SJSA1 (cell line): ENCODE measurements around the gene PMEPA1. TPM values are rescaled to one million over a fixed set of nuclear protein-coding genes. Genes with fewer than 3 reads are reported as not detected.

Experiments
- DNase-seq, 2 experiments: peaks; one replicate each; pipeline ENCODE4 v3.0.0-alpha.2; 2015 to 2020; ENCODE audit warnings: low spot score in 2 of 2, low read depth in 1 of 2
- H3K27ac ChIP-seq: fragments of 250-450 bp; sonication (Bioruptor Pico); 2 replicates; pipeline ENCODE4 v1.5.1; 2020; ENCODE audit warnings: mild to moderate bottlenecking, moderate library complexity
- H3K27me3 ChIP-seq: fragments of 250-450 bp; sonication (Bioruptor Pico); replicated peaks from 2 replicates; pipeline ENCODE4 v1.5.1; 2020; ENCODE audit warnings: mild to moderate bottlenecking, moderate library complexity
- H3K36me3 ChIP-seq: fragments of 250-450 bp; sonication (Bioruptor Pico); 2 replicates; pipeline ENCODE4 v1.5.1; 2020; ENCODE audit warnings: mild to moderate bottlenecking
- H3K4me1 ChIP-seq: fragments of 250-450 bp; sonication (Bioruptor Pico); replicated peaks from 2 replicates; pipeline ENCODE4 v1.6.1; 2021; ENCODE audit warnings: mild to moderate bottlenecking
- H3K4me3 ChIP-seq: fragments of 250-450 bp; sonication (Bioruptor Pico); 2 replicates; pipeline ENCODE4 v1.5.1; 2020; ENCODE audit warnings: mild to moderate bottlenecking
- H3K9me3 ChIP-seq: fragments of 250-450 bp; sonication (Bioruptor Pico); replicated peaks from 2 replicates; pipeline ENCODE4 v1.5.1; 2020; ENCODE audit warnings: mild to moderate bottlenecking
- total RNA-seq: library from RNA; depleted of rRNA; stranded (reverse); fragments of >200 nt; shearing (Covaris generic); gene quantifications from 2 replicates; pipeline ENCODE4 v1.2.3, GENCODE V29; 2014; rRNA removed

The PMEPA1 gene, protein sequence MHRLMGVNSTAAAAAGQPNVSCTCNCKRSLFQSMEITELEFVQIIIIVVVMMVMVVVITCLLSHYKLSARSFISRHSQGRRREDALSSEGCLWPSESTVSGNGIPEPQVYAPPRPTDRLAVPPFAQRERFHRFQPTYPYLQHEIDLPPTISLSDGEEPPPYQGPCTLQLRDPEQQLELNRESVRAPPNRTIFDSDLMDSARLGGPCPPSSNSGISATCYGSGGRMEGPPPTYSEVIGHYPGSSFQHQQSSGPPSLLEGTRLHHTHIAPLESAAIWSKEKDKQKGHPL
- total RNA-seq, result 4.9 and 13.9 TPM in 2 replicates

GRCh38 chr20:57709823-57710799 is at the start of gene PMEPA1:
PMEPA1 (minus strand) TSS chr20:57710015; CDS start chr20:57709582, 433 bp downstream.
- Histone ChIP-seq H3K4me3 (peak within 1 kb of the TSS; percentile 83), H3K27me3 (no peaks in the 10 kb centered on the region), H3K9me3 (no peaks in the 10 kb centered on the region), H3K4me1 (peaks cover 30% of the 10 kb centered on the region), H3K27ac (peak within 1 kb of the TSS; percentile 80), H3K36me3 (no peaks in the 10 kb centered on the region)
- DNase-seq, result peak; percentile 96 to 97

DNA sequence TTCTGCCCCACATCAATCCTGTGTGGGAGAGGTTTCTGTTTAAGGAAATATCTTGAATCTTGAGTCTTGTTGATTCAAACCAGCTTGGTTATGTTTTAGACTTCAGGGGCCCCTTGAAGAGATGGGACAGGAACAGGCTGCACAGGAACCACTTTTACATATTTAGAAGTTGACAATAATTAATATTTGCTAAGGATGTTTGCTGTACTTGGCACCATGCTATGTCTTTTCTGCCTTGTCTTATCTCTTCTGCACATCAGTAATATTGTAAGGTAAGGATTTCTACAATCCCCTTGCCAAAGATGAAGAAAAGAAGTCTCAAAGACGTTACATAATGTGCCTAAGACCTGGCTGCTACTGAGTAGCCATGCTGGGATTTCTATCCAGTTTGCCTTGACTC is 48.0 kb upstream of the PMEPA1 start:
- H3K9me3 ChIP-seq, result no peaks in the 10 kb centered on the region

GRCh38 chr20:57756921-57757320 is 47.1 kb upstream of the PMEPA1 start:
- 0 out of 2 replicates have a peak, but pooled peaks cover 5% of the 10 kb centered on the region for H3K27me3 ChIP-seq
- DNase-seq, result no peak
- H3K9me3 ChIP-seq, result no peaks in the 10 kb centered on the region
- no peaks in the 10 kb centered on the region for H3K4me1 ChIP-seq
- no peaks in the 10 kb centered on the region for H3K36me3 ChIP-seq
- no peak overlapping the region for H3K27ac ChIP-seq
- no peak overlapping the region for H3K4me3 ChIP-seq

More for the DNA sequence above, 48.0 kb upstream of the PMEPA1 start:
- H3K4me3 ChIP-seq, result no peak overlapping the region
- no peaks in the 10 kb centered on the region for H3K4me1 ChIP-seq
- DNase-seq, result no peak
- no peak overlapping the region for H3K27ac ChIP-seq
- H3K36me3 ChIP-seq, result no peaks in the 10 kb centered on the region
- 0 out of 2 replicates have a peak, but pooled peaks cover 5% of the 10 kb centered on the region for H3K27me3 ChIP-seq

- no peak for DNase-seq
- H3K4me3 ChIP-seq, result no peak overlapping the region
- no peak overlapping the region for H3K27ac ChIP-seq
- H3K4me1 ChIP-seq, result no peaks in the 10 kb centered on the region
- no peaks in the 10 kb centered on the region; the same call in 1 of the 2 replicates for H3K9me3 ChIP-seq
- 0 out of 2 replicates have a peak, but pooled peaks cover 5% of the 10 kb centered on the region for H3K27me3 ChIP-seq
- H3K36me3 ChIP-seq, result no peaks in the 10 kb centered on the region
Measured at GRCh38 chr20:57756213-57756612, 46.4 kb upstream of the PMEPA1 start.

DNA sequence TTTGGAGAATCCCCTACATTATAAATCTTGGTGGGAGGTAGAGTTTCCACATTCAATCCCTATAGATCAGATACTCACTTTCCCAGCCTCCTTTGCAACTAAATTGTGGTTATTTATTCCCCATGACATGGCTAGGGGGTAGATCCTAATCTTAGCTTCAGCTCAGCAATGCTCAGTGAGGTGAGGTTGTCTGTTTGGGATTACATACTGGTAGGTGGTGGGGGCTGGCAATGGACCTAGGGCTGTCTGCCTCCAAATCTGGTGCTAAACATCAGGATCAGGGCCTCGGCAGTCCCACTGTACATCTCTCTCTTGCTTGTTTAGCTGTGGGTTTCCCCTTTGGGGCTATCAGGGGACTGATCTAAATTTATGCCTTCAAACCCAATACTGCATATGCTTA is 45.8 kb upstream of the PMEPA1 start:
- 0 out of 2 replicates have a peak, but pooled peaks cover 5% of the 10 kb centered on the region for H3K27me3 ChIP-seq
- H3K27ac ChIP-seq, result no peak overlapping the region
- no peak for DNase-seq
- H3K4me3 ChIP-seq, result no peak overlapping the region
- H3K36me3 ChIP-seq, result no peaks in the 10 kb centered on the region
- no peaks in the 10 kb centered on the region for H3K4me1 ChIP-seq
- no peaks in the 10 kb centered on the region; the same call in 1 of the 2 replicates for H3K9me3 ChIP-seq

DNA sequence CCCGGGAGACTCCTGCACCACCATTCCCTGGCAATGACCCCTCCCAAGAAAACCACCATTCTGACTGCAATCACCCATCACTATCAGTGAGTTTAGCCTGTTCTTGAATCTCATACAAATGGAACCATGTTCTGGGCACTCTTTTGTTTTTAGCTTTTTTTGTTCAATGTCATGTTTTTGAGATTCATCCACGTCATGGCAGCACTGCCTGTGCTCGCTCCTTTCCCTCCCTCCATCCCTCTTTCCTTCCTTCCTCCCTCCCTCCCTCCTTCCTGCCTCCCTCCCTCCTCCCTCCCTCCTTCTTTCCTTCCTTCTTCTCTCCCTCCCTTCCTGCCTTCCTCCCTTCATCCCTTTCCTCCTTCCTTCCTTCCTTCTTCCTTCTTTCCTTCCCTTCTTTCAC is 44.4 kb upstream of the PMEPA1 start:
- no peak overlapping the region for H3K27ac ChIP-seq
- H3K9me3 ChIP-seq, result no peaks in the 10 kb centered on the region; the same call in 1 of the 2 replicates
- H3K36me3 ChIP-seq, result no peaks in the 10 kb centered on the region
- H3K4me3 ChIP-seq, result no peak overlapping the region
- 0 out of 2 replicates have a peak, but pooled peaks cover 5% of the 10 kb centered on the region for H3K27me3 ChIP-seq
- no peak for DNase-seq
- peaks cover 3% of the 10 kb centered on the region for H3K4me1 ChIP-seq

DNA sequence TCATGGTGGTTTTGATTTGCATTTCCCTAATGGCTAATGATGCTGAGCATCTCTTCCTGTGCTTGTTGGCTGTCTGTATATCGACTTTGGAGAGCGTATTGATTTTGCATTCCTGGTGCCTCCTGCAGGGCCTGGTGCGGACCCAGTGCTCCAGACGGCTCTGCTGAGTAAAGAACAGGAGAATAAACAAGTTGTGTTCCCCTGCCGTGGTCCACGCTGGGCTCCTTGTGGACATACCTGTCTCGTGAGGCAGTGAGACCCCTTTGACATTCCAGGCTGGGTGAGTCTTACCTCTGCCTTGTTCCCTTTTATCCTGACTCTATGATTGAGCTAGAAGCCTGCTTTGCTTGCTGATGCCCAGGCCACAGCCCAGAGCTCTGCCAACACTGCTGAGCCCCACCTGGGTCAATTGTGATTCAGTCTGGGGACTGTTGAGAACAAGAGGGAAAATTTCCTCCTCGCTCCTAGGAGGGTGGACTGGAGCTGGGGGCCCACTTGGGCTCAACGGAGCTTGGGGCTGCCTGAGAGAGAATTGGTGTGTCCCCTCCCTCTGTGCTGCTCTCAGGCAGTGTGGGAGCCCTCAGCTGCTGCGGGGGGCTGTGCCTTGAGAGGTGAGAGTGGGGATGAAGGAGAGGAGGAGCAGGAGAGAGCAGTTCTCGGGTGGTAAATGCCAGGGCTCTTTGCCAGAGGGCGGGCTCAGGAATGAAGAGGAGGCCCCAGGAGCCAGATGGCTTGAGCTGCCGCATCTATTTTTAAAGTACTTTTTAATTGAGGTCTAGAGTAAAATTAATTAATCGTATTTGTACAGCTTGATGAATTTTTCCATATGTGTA is 43.7 kb upstream of the PMEPA1 start:
- Histone ChIP-seq H3K27ac (no peak overlapping the region), H3K4me1 (peaks cover 9% of the 10 kb centered on the region), H3K9me3 (no peaks in the 10 kb centered on the region; the same call in 1 of the 2 replicates), H3K36me3 (no peaks in the 10 kb centered on the region), H3K27me3 (0 out of 2 replicates have a peak, but pooled peaks cover 5% of the 10 kb centered on the region), H3K4me3 (no peak overlapping the region)
- DNase-seq, result no peak

DNA sequence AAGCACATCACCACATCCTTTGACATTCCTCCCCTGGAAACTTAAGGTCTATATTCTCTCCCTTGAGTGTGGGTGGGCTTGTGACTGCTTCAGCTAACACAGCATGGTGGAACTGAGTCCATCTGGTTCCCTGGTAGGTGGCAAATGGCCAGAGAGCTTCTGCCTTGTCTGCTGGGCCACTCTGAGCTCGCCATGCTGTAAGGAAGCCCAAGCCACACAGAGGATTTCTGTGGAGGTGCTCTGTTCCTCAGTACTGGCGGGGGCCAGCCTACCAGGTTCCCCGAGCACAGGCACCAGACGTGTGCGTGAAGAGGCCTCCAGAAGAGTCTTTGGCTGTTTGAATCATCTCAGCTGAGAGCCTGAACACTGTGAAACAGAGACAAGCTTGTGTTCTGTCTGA is 41.6 kb upstream of the PMEPA1 start:
- Histone ChIP-seq H3K9me3 (no peaks in the 10 kb centered on the region; the same call in 1 of the 2 replicates), H3K27ac (no peak overlapping the region), H3K36me3 (no peaks in the 10 kb centered on the region), H3K4me1 (peaks cover 20% of the 10 kb centered on the region), H3K27me3 (no peaks in the 10 kb centered on the region), H3K4me3 (no peak overlapping the region)
- DNase-seq, result no peak

DNA sequence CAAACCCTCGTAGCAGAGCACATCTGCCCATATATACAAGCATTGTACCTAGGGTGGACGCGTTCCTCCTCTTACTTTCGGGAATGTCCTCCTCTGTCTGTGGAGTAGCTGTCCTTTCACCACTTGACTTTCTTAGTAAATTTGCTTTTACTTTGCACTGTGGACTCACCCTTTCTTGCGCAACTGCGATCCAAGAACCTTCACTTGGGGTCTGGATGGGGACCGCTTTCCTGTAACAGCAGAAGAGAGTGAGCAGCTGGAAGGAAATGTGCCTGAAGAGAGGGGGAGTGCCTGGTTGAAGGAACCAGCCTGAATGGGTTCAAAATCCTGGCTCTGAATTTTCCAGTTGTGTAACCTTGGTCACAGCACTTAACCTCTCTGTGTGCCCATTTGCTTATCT is 40.1 kb upstream of the PMEPA1 start:
- DNase-seq, result no peak
- H3K27me3 ChIP-seq, result no peaks in the 10 kb centered on the region
- no peaks in the 10 kb centered on the region for H3K36me3 ChIP-seq

DNA sequence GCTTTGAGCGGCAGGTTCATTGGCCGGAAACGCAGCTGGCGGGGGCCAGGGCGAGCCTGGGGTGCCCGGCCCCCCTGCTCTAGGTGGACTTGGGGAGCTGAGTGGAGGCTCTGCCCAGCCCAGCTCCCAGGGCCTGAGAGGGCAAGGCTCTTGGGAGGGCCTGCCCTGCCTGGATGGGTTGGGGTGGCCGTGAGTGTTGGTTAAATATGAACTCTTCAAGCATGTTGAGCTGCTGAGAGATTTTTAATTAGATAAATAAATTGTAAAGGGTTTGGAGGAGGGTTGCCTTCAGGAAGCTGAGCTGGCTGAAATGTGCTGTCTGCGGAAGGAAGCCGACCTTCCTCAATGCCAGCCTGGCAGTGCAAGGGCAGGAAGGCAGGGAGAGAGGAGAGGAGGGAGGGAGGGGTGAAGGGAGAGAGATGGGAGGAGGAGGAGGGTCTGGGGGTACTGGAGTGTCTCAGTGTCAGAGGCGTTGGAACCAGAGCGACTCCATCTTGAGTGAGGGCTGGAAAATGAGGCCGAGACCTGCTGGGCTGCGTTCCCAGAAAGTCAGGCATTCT is 39.4 kb upstream of the PMEPA1 start:
- Histone ChIP-seq H3K4me3 (peak overlapping the region; percentile 34), H3K4me1 (peaks cover 20% of the 10 kb centered on the region), H3K27me3 (no peaks in the 10 kb centered on the region), H3K36me3 (no peaks in the 10 kb centered on the region), H3K27ac (no peak overlapping the region), H3K9me3 (no peaks in the 10 kb centered on the region; the same call in 1 of the 2 replicates)
- no peak for DNase-seq

More for the DNA sequence above, 40.1 kb upstream of the PMEPA1 start:
- Histone ChIP-seq H3K27ac (no peak overlapping the region), H3K4me1 (peaks cover 20% of the 10 kb centered on the region), H3K4me3 (no peak overlapping the region), H3K9me3 (no peaks in the 10 kb centered on the region; the same call in 1 of the 2 replicates)

- Histone ChIP-seq H3K4me1 (peaks cover 20% of the 10 kb centered on the region), H3K27me3 (no peaks in the 10 kb centered on the region), H3K27ac (peak overlapping the region; percentile 25; the same call in 1 of the 2 replicates), H3K4me3 (peak overlapping the region; percentile 34), H3K36me3 (no peaks in the 10 kb centered on the region), H3K9me3 (no peaks in the 10 kb centered on the region; the same call in 1 of the 2 replicates)
- DNase-seq, result peak; percentile 91 to 94
Measured at GRCh38 chr20:57748601-57749130, 38.9 kb upstream of the PMEPA1 start.

DNA sequence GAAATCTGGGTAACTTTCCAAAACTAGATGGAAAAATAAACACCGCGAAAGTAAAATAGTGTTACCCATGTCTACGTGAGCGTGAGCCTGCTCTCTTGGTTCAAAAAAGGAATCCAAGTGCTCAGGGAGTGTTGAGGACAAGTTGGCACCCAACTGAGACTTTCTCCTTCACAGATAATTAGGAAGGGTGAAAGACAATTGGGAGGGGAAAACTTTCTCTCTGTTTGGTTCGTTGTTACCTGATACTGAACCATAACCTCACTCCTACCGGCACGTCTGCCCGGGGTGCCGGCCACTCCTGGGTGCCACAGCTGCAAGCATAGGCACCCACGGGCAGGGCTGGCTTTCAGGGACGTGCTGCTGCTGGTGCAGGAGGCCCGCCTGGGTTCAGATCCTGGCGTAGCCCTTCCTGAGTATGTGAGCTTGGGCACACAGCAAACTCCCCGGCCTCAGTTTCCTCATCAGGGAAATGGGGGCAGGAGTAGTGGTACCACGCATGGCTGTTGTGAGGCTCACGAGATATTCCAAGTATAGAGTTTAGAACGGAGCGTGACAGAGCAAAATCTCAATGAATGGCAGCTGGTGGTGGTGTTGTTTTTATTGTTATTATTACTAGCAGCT is 38.2 kb upstream of the PMEPA1 start:
- Histone ChIP-seq H3K4me3 (peak overlapping the region; percentile 34), H3K9me3 (no peaks in the 10 kb centered on the region; the same call in 1 of the 2 replicates), H3K27ac (peak overlapping the region; percentile 25; the same call in 1 of the 2 replicates), H3K27me3 (no peaks in the 10 kb centered on the region), H3K4me1 (peaks cover 20% of the 10 kb centered on the region), H3K36me3 (no peaks in the 10 kb centered on the region)
- no peak for DNase-seq
